Endothelial cell (in vitro differentiated cells): ENCODE results near the gene RNASEL. TPM values are rescaled to one million over a fixed set of nuclear protein-coding genes. Genes with fewer than 3 reads are reported as not detected.

Experiments used
- DNase-seq: peaks from one replicate; pipeline ENCODE4 v3.0.0; 2021; ENCODE audit warnings: low spot score
- H3K27ac Mint-ChIP-seq: one replicate; pipeline ENCODE4 v1.8.0; 2021; ENCODE audit warnings: mixed read lengths, inconsistent platforms; ENCODE audit not compliant: unreplicated experiment
- H3K27me3 Mint-ChIP-seq: one replicate; pipeline ENCODE4 v1.8.0; 2021; ENCODE audit warnings: mild to moderate bottlenecking, moderate library complexity, mixed read lengths, inconsistent platforms; ENCODE audit not compliant: unreplicated experiment
- H3K36me3 Mint-ChIP-seq: one replicate; pipeline ENCODE4 v1.8.0; 2021; ENCODE audit warnings: mild to moderate bottlenecking, low read depth, mixed read lengths, inconsistent platforms; ENCODE audit not compliant: unreplicated experiment
- H3K4me1 Mint-ChIP-seq: one replicate; pipeline ENCODE4 v1.8.0; 2021; ENCODE audit warnings: mild to moderate bottlenecking, mixed read lengths, inconsistent platforms; ENCODE audit not compliant: unreplicated experiment
- H3K4me3 Mint-ChIP-seq: one replicate; pipeline ENCODE4 v1.8.0; 2021; ENCODE audit warnings: mild to moderate bottlenecking, mixed read lengths, inconsistent platforms; ENCODE audit not compliant: unreplicated experiment
- H3K9me3 Mint-ChIP-seq: one replicate; pipeline ENCODE4 v1.8.0; 2021; ENCODE audit warnings: mixed read lengths, inconsistent platforms; ENCODE audit not compliant: unreplicated experiment
- total RNA-seq: library from RNA; stranded (reverse); fragmentation: NEBNext Ultra II Directional; extraction: Animal tissue kit (Norgen Biotek cat#: 25700); gene quantifications from one replicate; pipeline ENCODE4 v1.2.1, GENCODE V29; 2021; ENCODE audit not compliant: unreplicated experiment
- TF ChIP-seq, protein P1 (sequence below): fragments of 200-600 bp; sonication (generic); IDR thresholded peaks from one replicate; pipeline ENCODE4 v1.5.0; 2021; ENCODE audit warnings: antibody characterized with exemption; ENCODE audit not compliant: unreplicated experiment

Gene RNASEL
- total RNA-seq, 1 donor from 2014 or later = 2.3 TPM

DNA sequence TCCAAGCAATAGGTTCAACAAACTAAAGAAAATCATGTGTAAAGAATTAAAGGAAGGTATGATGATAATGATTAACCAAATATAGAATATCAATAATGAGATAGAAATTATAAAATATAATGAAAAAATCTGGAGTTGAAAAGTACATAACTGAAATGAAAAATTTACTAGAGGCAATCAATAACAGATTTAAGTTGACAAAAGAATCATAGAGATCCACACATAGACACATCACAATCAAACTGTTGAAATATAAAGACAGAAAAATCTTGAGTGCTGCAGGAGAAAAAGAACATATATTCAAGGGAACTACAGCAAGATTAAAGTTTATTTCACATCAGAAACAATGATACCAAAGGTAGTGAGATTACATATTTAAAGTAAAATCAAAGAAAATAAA lies 63.7 kb downstream of the RNASEL start:
- TF ChIP-seq, protein P1, sequence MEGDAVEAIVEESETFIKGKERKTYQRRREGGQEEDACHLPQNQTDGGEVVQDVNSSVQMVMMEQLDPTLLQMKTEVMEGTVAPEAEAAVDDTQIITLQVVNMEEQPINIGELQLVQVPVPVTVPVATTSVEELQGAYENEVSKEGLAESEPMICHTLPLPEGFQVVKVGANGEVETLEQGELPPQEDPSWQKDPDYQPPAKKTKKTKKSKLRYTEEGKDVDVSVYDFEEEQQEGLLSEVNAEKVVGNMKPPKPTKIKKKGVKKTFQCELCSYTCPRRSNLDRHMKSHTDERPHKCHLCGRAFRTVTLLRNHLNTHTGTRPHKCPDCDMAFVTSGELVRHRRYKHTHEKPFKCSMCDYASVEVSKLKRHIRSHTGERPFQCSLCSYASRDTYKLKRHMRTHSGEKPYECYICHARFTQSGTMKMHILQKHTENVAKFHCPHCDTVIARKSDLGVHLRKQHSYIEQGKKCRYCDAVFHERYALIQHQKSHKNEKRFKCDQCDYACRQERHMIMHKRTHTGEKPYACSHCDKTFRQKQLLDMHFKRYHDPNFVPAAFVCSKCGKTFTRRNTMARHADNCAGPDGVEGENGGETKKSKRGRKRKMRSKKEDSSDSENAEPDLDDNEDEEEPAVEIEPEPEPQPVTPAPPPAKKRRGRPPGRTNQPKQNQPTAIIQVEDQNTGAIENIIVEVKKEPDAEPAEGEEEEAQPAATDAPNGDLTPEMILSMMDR = no peak
- H3K36me3 Mint-ChIP-seq = no peaks in the 10 kb centered on the region
- no peaks in the 10 kb centered on the region for H3K9me3 Mint-ChIP-seq
- H3K27me3 Mint-ChIP-seq = peaks cover 1% of the 10 kb centered on the region
- H3K27ac Mint-ChIP-seq = no peak overlapping the region
- H3K4me1 Mint-ChIP-seq = no peaks in the 10 kb centered on the region
- H3K4me3 Mint-ChIP-seq = no peak overlapping the region
- DNase-seq = no peak

Other genes with a start within 250 kb of the RNASEL start
- gene GLUL, start 197.5 kb downstream of the RNASEL start, total RNA-seq = 472 TPM
- gene TEDDM1, start 188.6 kb downstream of the RNASEL start, total RNA-seq = not detected
- gene RGSL1, start 139.1 kb downstream of the RNASEL start, total RNA-seq = not detected
- 11.8 TPM for gene RGS16, start 15.1 kb upstream of the RNASEL start, total RNA-seq
- not detected for gene RGS8, start 95.3 kb upstream of the RNASEL start, total RNA-seq
- 4.8 TPM for gene NPL, start 200.5 kb upstream of the RNASEL start, total RNA-seq